Tracheal epithelial cell (primary cell): Measurements from ENCODE around the gene SLC12A1. TPM values are rescaled to one million over a fixed set of nuclear protein-coding genes. Genes with fewer than 3 reads are reported as not detected.

ENCODE experiments used
- total RNA-seq: library from RNA; depleted of rRNA; stranded (reverse); fragments of >200 nt; gene quantifications from 2 replicates; pipeline ENCODE4 v1.2.1, GENCODE V29; 2014

The SLC12A1 gene
- under 0.01 TPM in 1 of 2 replicates, not detected in the other for total RNA-seq

GRCh38 chr15:48205981-48206380 is at the start of gene SLC12A1:
Gene SLC12A1, plus strand, starts transcription at chr15:48206302. Its CDS starts 1,418 bp downstream, at chr15:48207720.

GRCh38 chr15:48177766-48178647 is 28.1 kb upstream of the SLC12A1 start, which contains the start of gene MYEF2:
Gene MYEF2, minus strand, starts transcription at chr15:48178295. Its CDS starts 58 bp downstream, at chr15:48178237.

DNA sequence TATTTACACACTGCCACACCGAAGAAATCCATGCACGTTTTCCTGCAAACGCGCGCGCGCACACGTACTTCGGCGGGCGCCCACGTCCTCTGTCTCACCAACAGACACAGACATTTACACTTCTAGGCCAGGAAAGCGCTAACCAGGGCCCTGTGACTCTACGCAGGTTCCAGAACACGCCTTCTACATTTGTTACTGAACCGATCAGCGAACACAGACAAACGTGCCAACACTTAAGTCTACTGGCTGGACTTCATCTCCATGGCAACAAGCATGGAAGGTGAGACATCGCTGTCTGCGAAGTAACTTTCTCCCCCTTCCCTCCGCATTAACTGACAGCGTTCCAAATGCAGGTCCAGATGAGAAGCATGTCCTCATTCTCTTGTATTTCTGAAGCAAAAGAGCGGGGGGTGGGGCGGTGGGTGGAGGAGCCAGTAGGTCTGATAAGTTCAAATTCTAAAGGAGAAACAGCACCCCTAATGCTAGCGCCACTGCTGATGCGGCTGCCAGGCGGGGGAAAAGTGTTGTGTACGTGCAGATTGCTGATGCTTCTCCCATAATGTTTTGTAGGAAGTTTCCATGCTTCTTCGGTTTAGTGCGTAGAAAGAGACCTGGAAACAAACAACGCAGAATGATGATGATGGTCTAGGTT is 14.4 kb upstream of the SLC12A1 start, which contains the start of gene CTXN2:
Gene CTXN2 (plus strand): TSS at position 92 of the 652 bp plus-strand sequence. CDS start 9,636 bp downstream, outside the sequence.

GRCh38 chr15:48330855-48331795 is 125.0 kb downstream of the SLC12A1 start, which contains the start of gene DUT:
Gene DUT, plus strand, starts transcription at chr15:48331429. Its CDS starts 87 bp downstream, at chr15:48331516.

Other genes starting within 250 kb of the SLC12A1 start
- not detected in 2 replicates for gene SLC24A5, start 85.3 kb upstream of the SLC12A1 start, total RNA-seq
- 0.43 and 4.8 TPM in 2 replicates for gene MYEF2, start 28.0 kb upstream of the SLC12A1 start, total RNA-seq
- not detected in 2 replicates for gene CTXN2, start 14.6 kb upstream of the SLC12A1 start, total RNA-seq
- gene DUT, start 125.1 kb downstream of the SLC12A1 start, total RNA-seq: 49.2 and 74.7 TPM in 2 replicates